HUDEP-2 (cell line): ENCODE results near the gene BNIP1.

Source experiments
- DNase-seq, 76 experiments: peaks; one replicate each; lab custom pipeline; 2025; ENCODE audit not compliant: unreplicated experiment in 76 of 76; lab: John Stamatoyannopoulos, UW

BNIP1 gene

DNA sequence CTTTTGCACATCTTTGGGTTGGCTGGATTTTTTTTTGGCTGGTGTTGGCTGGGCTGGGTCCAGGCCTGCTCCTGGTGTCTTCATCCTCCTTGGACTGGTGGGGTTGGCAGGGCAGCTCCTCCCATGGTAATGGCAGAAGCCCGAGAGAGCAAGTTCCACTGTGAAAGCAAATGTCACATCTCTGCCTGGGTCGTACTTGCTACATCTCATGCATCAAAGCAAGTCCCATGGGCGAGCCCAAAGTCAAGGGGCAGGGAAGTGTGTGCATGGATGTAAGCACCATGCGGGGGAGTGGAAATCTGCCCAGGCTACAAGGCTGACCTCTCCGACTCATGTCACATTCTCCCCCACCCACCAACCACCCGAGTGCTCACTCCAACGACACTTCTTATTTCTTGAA, 64.0 kb downstream of the BNIP1 start:
- no peak for DNase-seq

DNA sequence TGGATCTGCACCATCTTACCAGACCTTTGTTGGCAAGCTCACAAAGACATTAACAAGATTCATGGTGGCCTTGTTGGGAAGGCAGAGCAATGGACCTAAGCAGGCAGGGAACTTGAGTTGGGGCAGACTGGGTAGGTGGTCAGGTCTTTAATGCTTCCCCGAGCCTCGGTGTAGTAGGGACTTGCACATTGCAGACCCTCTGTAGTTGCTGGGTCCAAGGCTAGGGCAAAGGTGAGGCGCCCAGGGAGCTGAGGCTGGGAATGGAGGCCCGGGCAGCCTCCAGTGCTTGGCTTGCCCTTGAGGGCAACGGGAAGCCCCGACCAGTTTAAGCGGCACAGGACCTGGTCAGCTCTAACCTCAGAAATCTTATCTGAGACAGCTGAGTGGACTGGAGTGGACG, 66.5 kb downstream of the BNIP1 start:
- no peak for DNase-seq

DNA sequence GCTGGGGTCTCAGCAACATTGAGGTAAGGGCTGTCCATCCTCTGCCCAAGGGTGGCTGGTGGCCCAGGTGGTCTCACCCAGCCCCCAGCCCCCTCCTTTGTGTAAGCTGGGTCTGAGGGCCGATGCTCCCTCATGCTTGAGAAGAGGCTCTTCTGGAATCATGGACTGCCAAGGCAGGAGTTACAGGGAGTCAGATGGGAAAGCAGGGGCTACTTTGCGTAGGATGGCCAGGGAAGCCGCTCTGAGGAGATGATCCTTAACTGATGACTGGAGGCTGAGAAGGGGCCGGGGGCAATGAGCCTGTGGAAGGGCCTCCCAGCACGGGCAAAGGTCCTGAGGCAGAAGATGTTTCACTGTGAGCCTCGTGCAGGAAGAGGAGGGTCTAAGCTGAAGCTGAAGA, 67.0 kb downstream of the BNIP1 start:
- no peak for DNase-seq

DNA sequence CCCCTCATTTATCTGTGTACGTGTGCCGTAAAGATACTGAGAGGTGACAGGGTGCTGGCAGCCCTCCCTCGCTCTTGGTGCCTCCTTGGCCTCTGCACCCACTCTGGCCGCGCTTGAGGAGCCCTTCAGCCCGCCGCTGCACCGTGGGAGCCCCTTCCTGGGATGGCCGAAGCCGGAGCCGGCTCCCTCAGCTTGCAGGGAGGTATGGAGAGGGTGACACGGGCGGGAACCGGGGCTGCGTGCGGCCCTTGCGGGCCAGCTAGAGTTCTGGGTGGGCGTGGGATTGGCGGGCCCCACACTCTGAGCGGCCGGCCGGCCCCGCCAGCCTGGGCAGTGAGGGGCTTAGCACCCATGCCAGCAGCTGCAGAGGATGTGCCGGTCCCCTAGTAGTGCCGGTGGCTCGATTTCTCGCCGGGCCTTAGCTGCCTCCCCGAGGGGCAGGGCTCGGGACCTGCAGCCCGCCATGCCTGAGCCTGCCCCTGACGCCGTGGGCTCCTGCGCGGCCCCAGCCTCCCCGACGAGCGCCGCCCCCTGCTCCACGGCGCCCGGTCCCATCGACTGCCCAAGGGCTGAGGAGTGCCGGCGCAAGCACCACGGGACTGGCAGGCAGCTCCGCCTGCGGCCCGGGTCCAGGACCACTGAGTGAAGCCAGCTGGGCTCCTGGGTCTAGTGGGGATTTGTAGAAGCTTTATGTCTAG, 69.1 kb downstream of the BNIP1 start:
- no peak for DNase-seq
